ENCODE results near the gene EARS2. TPM values are rescaled to one million over a fixed set of nuclear protein-coding genes. Genes with fewer than 3 reads are reported as not detected.
"Not testable (repeated sequence)": the region's sequence is repeated elsewhere in the genome, so short reads cannot be mapped to it uniquely, and the experiment has no call there.

The EARS2 gene
- total RNA-seq, 1 donor from 2014 or later = 25.7 TPM

- no peak for DNase-seq (ENCODE audit: extremely low read depth, low read depth, low spot score)
Observed at GRCh38 chr16:23570992-23571632, 14.0 kb upstream of the EARS2 start.

DNA sequence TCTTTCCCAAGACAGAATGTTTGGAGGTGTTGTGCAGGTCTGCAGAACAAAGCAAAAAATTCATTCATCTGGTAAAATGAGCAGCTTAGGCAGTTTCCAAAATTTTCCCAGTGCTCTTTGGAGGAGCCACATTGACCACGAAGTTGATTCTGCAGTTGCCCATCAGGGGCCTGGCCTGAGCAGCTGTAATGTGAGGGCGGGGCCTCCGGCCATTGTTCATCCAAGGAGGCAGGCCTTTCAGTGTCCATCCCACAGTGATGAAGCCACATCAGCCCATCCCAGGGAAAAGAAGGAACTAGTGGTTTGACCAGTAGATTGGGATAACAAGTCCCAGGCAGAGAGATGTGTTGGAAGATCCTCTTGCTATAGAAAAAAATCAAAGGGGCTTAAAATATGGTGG is 10.5 kb upstream of the EARS2 start:
- no peak for DNase-seq (ENCODE audit: extremely low read depth, low read depth, low spot score)

DNA sequence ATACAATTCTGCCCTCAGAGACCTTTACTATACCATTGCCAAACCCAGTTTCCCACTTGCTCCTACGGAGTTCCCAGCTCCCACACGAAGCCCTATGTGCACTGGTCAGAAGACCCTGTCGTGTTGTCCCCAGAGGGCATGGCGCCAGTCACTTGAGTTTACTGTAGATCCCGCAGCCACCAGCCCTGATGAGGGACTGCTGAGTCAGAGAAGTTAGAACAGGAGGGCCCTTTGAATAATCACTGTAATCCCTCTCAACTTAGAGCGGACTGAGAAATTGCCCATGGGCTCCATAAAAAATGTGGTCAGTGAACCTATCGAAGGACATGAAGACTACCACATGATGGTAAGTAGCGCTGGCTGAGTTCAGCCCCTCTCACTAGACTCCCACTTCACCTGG is 9.6 kb upstream of the EARS2 start:
- no peak for DNase-seq (ENCODE audit: extremely low read depth, low read depth, low spot score)

GRCh38 chr16:23564575-23565363 is 7.6 kb upstream of the EARS2 start:
- no peak for DNase-seq (ENCODE audit: extremely low read depth, low read depth, low spot score)

DNA sequence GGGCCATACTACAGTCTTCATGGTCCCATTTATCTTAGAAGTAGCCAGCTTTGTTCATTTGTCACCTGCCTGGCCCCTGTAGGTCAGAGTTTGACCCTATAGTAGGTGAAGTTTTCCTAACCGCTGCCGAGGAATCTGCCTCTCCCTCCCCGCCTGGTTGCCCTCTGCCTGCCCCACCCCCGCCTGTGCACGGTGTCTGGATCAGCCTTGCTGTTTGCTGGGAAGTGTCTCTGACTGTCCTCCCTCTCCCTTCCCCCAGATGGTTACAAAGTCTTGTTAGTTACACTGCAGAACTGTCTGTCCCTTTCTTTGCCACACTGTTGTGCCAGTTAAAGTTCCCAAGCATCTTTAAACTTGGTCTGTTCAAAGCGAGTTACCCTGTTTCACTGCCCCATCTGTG is 6.0 kb upstream of the EARS2 start:
- DNase-seq (ENCODE audit: extremely low read depth, low read depth, low spot score) = no peak

DNA sequence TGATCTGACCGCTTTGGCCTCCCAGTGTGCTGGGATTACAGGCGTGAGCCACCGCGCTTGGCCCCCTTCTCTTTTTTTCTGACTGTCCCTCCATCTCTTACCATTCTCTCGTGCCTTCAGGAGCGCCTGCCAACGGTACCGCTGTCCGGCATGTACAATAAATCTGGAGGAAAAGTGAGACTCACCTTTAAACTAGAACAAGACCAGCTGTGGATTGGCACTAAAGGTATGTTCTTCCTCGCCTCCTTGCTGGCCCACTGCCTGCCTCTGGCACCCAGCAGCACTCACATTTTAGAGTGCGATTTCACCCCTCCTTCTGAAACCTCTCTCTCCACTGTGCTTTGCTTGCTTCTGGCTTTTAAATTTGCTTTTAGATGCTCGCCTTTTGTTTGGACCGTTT is 5.4 kb upstream of the EARS2 start:
- DNase-seq (ENCODE audit: extremely low read depth, low read depth, low spot score) = no peak

DNA sequence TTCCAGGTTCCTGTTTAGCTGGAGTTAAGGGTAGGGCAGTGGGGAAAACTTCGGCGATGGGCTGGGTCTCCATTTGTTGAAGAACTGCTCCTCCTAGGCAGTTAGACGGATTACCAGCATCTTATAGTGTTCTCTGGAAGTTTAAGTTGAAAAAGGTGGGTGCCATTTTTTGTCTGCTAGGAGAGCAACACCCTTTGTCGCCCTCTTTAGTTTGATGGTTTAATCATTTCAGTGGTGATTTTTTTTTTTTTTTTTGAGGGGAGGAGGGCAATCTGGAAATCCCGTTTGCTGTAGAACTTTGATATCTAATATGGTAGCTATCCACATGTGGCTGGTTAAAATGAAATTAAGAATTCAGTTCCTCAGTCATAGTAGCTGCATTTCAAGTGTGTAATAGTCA is 4.4 kb upstream of the EARS2 start:
- DNase-seq (ENCODE audit: extremely low read depth, low read depth, low spot score) = no peak

DNA sequence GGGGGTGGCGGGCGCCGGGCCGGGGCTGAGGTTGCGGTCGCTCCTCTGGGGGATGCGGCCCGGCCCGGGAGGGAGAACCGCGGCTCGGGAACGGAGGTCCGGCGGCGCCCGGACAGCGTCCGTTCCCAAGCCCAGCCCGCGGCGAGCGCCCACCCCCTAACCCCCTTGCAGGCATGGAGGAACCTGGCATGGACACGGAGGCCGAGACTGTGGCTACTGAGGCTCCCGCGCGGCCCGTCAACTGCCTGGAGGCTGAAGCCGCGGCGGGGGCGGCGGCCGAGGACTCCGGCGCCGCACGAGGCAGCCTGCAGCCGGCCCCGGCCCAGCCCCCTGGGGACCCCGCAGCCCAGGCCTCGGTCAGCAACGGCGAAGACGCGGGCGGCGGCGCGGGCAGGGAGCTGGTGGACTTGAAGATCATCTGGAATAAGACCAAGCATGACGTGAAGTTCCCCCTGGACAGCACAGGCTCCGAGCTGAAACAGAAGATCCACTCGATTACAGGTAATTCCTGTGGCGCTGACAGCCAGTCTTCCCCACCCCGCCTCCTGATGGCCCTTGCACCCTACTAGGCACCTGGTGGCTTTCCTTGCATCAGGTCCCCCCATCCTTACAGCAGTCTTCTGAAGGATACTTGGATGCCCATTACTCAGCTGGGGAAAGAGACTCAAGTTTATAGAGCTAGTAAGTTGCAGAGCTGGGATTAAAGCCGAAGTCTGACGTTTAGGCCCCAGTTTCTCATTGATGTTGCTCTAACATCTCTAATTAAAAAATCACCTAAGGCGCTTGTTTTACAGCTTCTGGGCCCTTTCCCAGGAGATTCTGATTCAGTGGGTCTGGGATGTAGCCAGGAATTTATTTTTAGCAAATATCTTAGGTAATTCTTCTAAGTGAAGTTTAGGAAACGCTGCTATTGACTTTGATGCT is 891 bp upstream of the EARS2 start:
- no peak for DNase-seq (ENCODE audit: extremely low read depth, low read depth, low spot score)

- no peak for DNase-seq (ENCODE audit: extremely low read depth, low read depth, low spot score)
Observed at GRCh38 chr16:23554536-23554935, 2.6 kb downstream of the EARS2 start.

- DNase-seq (ENCODE audit: extremely low read depth, low read depth, low spot score) = no peak
Observed at GRCh38 chr16:23552161-23552560, 5.0 kb downstream of the EARS2 start.

DNA sequence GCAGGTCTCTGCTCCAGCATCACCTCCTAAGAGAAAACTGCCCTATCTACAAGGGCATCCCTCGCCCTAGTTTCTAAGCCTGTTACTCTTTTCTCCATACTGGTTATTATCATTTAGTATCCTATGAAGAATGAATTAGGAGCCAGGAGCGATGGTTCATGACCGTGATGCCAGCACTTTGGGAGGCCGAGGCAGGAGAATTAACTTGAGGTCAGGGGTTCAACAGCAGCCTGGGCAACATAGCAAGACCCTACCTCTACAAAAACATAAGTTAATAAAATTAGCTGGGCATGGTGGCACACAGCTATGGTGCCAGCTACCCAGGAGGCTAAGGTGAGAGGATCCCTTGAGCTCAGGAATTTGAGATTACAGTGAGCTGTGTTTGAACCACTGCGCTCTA is 7.2 kb downstream of the EARS2 start:
- DNase-seq (ENCODE audit: extremely low read depth, low read depth, low spot score) = no peak

GRCh38 chr16:23544436-23544835 is 12.7 kb downstream of the EARS2 start:
- DNase-seq (ENCODE audit: extremely low read depth, low read depth, low spot score) = no peak

DNA sequence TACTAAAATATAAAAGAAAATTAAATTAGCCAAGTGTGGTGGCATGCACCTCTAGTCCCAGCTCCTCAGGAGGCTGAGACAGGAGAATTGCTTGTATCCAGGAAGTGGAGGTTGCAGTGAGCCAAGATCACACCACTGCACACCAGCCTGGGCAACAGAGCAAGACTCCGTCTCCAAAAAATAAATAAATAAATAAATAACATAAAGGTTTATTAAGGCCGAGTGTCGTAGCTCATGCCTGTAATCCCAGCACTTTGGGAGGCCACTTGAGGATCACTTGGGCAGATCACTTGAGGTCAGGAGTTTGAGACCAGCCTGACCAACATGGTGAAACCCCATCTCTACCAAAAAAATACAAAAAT is 16.4 kb downstream of the EARS2 start:
- not testable (repeated sequence) for DNase-seq (ENCODE audit: extremely low read depth, low read depth, low spot score)

GRCh38 chr16:23539984-23540816 is 16.9 kb downstream of the EARS2 start:
- DNase-seq (ENCODE audit: extremely low read depth, low read depth, low spot score) = no peak

GRCh38 chr16:23538919-23539278 is 18.3 kb downstream of the EARS2 start:
- DNase-seq (ENCODE audit: extremely low read depth, low read depth, low spot score) = no peak

GRCh38 chr16:23537390-23537789 is 19.8 kb downstream of the EARS2 start:
- no peak for DNase-seq (ENCODE audit: extremely low read depth, low read depth, low spot score)

DNA sequence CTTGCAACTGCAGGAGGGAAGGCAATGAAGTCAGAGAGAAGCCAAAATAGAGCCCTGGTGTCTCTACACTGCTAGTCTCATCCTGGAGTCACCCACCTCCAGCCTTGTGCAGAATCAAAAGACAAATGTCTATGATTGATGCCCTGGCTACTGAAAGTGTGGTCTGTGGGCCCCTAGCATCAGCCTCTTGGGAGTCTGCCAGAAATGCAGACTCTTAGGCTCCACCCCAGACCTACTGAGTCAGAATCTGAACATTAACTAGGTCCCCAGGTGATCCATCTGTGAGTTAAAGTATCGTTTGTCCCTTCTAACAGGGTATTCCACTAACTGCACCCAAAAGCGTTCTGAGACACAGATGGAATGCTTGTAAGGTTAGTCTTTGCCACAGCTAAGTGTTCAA is 21.2 kb downstream of the EARS2 start:
- DNase-seq (ENCODE audit: extremely low read depth, low read depth, low spot score) = no peak

- no peak for DNase-seq (ENCODE audit: extremely low read depth, low read depth, low spot score)
Observed at GRCh38 chr16:23534868-23535860, 22.0 kb downstream of the EARS2 start.

DNA sequence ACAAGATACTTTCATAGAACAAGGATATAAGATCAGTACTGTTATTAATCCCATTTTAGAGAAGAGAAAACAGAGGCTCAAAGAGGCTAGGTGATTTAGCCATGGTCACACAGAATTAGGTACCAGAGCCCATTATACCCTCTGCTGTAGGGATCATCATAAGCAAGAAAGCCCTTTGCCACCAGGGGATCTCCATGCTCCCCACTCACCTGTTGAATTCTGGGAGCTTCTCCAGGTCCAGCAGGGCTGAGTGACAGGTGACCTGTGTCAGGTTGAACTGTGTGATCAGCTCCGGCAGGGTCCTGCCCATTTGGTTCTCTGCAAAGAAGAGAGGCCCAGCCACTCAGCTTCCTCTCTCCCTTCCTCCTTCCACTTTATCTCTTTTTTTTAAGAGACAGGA is 24.7 kb downstream of the EARS2 start:
- no peak for DNase-seq (ENCODE audit: extremely low read depth, low read depth, low spot score)

- DNase-seq (ENCODE audit: extremely low read depth, low read depth, low spot score) = no peak
Observed at GRCh38 chr16:23530062-23530461, 27.1 kb downstream of the EARS2 start.

Data from glomerular endothelial cell (primary cell).